ENCODE measurements around the gene CTAG1B. TPM values are rescaled to one million over a fixed set of nuclear protein-coding genes. Genes with fewer than 3 reads are reported as not detected.
"Not testable (repeated sequence)": the region's sequence is repeated elsewhere in the genome, so short reads cannot be mapped to it uniquely, and the experiment has no call there.

The CTAG1B gene
- polyA plus RNA-seq, 3 donors, result not detected

DNA sequence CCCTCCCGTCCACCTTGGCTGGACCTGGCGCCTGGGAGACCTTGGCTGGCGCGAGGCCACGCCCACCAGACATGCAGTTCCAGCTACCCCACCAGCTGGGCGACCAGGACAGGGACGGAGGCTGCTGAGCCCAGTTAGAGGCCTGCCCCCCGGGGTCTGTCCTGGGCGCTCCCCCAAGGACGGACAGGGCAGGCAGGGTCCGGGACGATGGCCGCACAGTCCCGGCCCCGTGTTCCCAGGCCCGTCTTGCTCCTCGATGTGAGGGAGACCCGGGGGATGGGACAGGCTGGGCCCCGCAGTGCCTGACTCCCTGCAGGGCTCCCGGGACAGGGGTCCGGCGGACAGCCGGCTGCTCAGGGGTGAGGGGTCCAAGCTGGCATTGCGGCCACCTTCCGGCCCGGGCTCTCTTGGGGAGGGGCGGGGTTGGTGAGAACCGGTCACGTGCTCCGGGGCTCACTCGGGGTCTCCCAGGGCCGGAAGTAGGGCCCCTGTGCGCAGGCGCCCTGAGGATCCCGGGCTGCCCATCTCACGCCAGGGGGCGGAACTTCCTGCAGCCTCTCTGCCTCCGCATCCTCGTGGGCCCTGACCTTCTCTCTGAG is 34.4 kb downstream of the CTAG1B start, which contains the start of gene CTAG1A:
Gene CTAG1A, plus strand, starts transcription at position 549 of the 599 bp plus-strand sequence. CDS start 74 bp downstream, outside the sequence.
- not testable (repeated sequence) for DNase-seq

DNA sequence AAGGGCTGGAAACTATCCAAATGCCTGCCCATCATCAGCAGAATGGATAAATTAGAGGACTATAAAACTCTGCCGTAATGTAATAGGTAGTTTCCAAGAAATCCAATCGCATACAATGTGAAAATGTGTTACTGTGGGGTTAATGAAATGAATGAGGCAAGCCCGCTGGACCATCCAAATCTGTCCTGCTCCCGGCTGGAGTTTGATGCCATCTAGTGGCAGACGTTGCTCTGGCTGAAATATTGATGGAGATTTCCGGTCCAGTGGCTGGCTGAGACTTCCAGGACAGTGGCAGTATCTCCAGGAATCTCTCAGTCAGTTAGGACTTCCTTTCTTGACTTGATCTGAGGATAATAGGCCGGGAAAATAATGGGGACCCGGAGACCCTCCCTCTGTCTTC is 36.1 kb downstream of the CTAG1B start:
- DNase-seq, result not testable (repeated sequence)

DNA sequence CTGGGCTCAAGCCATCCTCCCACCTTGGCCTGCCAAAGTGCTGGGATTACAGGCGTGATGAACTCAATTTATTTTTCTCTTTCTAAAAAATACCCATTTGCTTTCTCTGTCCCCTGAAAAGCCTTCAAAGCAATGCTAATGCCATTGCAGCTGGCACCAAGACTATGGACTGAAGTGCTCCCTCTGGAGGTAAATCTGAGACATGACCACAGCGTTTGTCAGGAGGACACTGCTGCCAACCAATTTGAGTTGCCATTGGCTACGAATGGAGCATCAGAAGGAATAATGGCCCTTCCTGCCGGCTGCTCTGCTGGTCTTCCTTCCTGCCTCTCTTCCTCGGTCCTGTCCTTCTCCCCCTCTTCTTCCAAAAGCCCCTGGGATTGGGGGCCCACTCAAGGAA is 44.0 kb downstream of the CTAG1B start:
- DNase-seq, result not testable (repeated sequence)

DNA sequence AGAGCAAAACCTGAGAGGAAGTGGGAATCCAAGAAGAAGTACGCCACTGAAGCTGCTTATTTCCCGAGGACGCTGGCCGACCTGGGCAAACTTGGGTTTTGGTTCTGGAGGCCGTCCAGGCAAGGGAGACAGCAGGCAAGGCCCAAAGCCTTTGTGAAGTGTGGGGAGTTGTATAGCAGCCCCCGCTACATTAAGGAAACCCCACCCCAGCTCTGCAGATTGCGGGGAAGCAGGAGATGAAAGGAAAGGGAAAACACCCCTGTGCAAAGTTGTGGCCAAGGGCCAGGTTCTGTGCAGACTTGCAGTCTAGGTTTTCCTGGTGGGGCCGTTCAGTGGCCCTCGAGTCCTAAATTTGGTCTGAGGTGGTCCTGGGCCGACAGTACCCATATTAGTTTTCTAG is 46.0 kb downstream of the CTAG1B start:
- not testable (repeated sequence) for DNase-seq

DNA sequence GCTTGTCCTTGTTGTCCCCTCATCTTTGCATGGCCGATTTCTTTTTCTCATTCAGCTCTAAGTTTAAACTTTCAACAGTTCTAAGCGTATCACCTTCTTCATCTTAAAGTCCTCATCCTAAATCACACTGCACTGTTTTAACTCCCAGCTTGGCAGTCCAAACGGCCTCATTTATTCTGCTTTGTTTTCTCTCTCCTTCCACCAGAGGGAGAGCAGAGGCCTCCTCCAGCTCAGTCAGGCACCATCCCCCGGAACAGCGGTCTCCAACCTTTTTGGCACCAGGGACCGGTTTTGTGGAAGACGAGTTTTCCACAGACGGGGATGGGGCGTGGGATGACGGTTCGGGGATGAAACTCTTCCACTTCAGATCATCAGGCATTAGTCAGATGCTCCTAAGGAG is 48.7 kb downstream of the CTAG1B start:
- not testable (repeated sequence) for DNase-seq

Other genes with a start within 250 kb of the CTAG1B start
- gene FLNA, start 244.6 kb downstream of the CTAG1B start, polyA plus RNA-seq (ENCODE audit: insufficient read length in 3 of 3), result 100 to 1,000 TPM; 416 to 612 (median 573) TPM
- gene EMD, start 240.0 kb downstream of the CTAG1B start, polyA plus RNA-seq (ENCODE audit: insufficient read length in 3 of 3), result 10 to 100 TPM; 68.3 to 87.4 (median 81.2) TPM
- 1,000 to 10,000 TPM; 2,952 to 3,594 (median 3,543) TPM for gene RPL10, start 220.9 kb downstream of the CTAG1B start, polyA plus RNA-seq (ENCODE audit: insufficient read length in 3 of 3)
- 10 to 100 TPM; 14.7 to 16.4 (median 16.0) TPM for gene DNASE1L1, start 210.0 kb downstream of the CTAG1B start, polyA plus RNA-seq (ENCODE audit: insufficient read length in 3 of 3)
- 10 to 100 TPM; 32.3 to 46.4 (median 39.5) TPM for gene TAFAZZIN, start 207.7 kb downstream of the CTAG1B start, polyA plus RNA-seq (ENCODE audit: insufficient read length in 3 of 3)
- gene ATP6AP1, start 190.6 kb downstream of the CTAG1B start, polyA plus RNA-seq (ENCODE audit: insufficient read length in 3 of 3), result 100 to 1,000 TPM; 144 to 170 (median 166) TPM
- 100 to 1,000 TPM; 127 to 145 (median 135) TPM for gene GDI1, start 182.1 kb downstream of the CTAG1B start, polyA plus RNA-seq (ENCODE audit: insufficient read length in 3 of 3)
- 10 to 100 TPM; 52.6 to 65.9 (median 54.6) TPM for gene FAM50A, start 175.1 kb downstream of the CTAG1B start, polyA plus RNA-seq (ENCODE audit: insufficient read length in 3 of 3)
- 10 to 100 TPM; 49.7 to 65.3 (median 53.2) TPM for gene PLXNA3, start 161.0 kb downstream of the CTAG1B start, polyA plus RNA-seq (ENCODE audit: insufficient read length in 3 of 3)
- gene LAGE3, start 140.0 kb downstream of the CTAG1B start, polyA plus RNA-seq (ENCODE audit: insufficient read length in 3 of 3), result 10 to 100 TPM; 13.1 to 19.1 (median 16.1) TPM
- gene UBL4A, start 132.7 kb downstream of the CTAG1B start, polyA plus RNA-seq (ENCODE audit: insufficient read length in 3 of 3), result 10 to 100 TPM; 25.6 to 33.6 (median 32.1) TPM
- gene SLC10A3, start 128.7 kb downstream of the CTAG1B start, polyA plus RNA-seq (ENCODE audit: insufficient read length in 3 of 3), result 10 to 100 TPM; 20.0 to 24.1 (median 20.9) TPM
- 10 to 100 TPM; 36.2 to 44.6 (median 39.4) TPM for gene FAM3A, start 103.0 kb downstream of the CTAG1B start, polyA plus RNA-seq (ENCODE audit: insufficient read length in 3 of 3)
- gene G6PD, start 72.4 kb downstream of the CTAG1B start, polyA plus RNA-seq (ENCODE audit: insufficient read length in 3 of 3), result 10 to 100 TPM; 39.2 to 49.3 (median 45.6) TPM
- gene IKBKG, start 71.7 kb downstream of the CTAG1B start, polyA plus RNA-seq (ENCODE audit: insufficient read length in 3 of 3), result 10 to 100 TPM; 16.6 to 19.3 (median 19.3) TPM
- not detected for gene CTAG1A, start 34.1 kb downstream of the CTAG1B start, polyA plus RNA-seq (ENCODE audit: insufficient read length in 3 of 3)
- not detected for gene CTAG2, start 34.3 kb upstream of the CTAG1B start, polyA plus RNA-seq (ENCODE audit: insufficient read length in 3 of 3)
- 1 to 10 TPM; 2.1 to 2.3 (median 2.2) TPM for gene GAB3, start 131.8 kb upstream of the CTAG1B start, polyA plus RNA-seq (ENCODE audit: insufficient read length in 3 of 3)
- gene DKC1, start 143.6 kb upstream of the CTAG1B start, polyA plus RNA-seq (ENCODE audit: insufficient read length in 3 of 3), result 10 to 100 TPM; 59.8 to 75.2 (median 60.3) TPM
- 10 to 100 TPM; 31.6 to 42.2 (median 36.2) TPM for gene MPP1, start 186.2 kb upstream of the CTAG1B start, polyA plus RNA-seq (ENCODE audit: insufficient read length in 3 of 3)
- gene SMIM9, start 215.4 kb upstream of the CTAG1B start, polyA plus RNA-seq (ENCODE audit: insufficient read length in 3 of 3), result not detected

Measured in renal pelvis (tissue), 4 donors.